ENCODE results near the gene ASAP3.

- no peak for TF ChIP-seq CTCF (IDR thresholded peaks at IDR 0.05; ENCODE audit: low read depth, low read length)
- no peak for TF ChIP-seq EZH2phosphoT487 (IDR thresholded peaks at IDR 0.05; ENCODE audit: low read depth)
Measured at GRCh38 chr1:23471473-23472075, 12.4 kb downstream of the ASAP3 start.
